ENCODE measurements around the gene CHRNB4. TPM values are rescaled to one million over a fixed set of nuclear protein-coding genes. Genes with fewer than 3 reads are reported as not detected.
A peak's percentile ranks its signal among the peaks of the same experiment; 100 is the strongest.

The CHRNB4 gene
- total and polyA plus RNA-seq, 2 donors (not counting 1 experiment from before 2014, with no cell fraction given): not detected

DNA sequence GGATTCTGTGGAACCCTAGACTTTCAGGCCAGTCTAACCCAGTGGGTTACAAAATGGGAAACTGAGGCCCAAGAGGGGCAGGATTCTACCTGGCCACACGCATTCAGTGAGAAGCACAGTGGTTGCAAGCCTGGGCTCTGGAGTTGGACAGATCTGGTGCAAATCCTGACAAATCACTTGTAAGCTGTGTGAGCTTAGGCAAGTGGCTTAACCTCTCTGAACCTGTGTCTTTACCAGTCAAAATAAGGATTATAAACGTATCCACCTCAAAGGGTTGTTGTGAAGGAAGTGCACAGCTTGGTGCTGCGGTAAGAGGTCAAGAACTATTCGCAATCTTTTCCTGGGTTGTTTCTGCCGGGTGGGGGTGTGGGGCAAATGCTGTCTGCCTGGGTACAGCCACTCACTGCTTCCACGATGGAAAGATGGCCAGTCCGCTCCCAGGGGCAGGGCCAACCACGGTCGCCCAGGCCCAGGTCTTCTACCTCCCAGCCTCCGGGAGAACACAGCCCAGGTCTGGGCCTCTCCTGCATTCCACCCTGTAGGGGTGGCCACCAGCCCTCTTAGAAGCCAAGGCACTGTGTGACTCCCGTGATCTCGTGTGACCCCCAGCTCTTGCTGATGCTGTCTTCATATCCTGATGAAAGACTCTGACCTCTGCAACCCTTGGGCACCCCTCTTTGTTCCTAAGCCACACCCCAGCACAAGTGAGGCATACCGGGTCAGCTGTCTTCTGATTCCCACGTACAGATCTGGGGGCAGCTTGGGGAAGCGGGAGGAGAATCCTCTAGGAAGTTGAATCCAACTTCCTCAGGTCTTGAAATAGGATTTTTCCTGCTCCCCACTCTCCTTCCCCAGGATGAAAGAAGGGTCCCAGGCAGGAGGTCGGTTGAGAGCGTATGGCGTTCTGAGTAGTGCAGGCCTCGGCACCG is 21.7 kb downstream of the CHRNB4 start:
- Histone ChIP-seq H3K4me1 (ENCODE audit: control insufficient read depth in 2 of 2, insufficient read depth in 2 of 2, low read length in 2 of 2) (peaks cover 4 to 13% of the 10 kb centered on the region in 2 donors), H3K4me2 (replicated peaks; ENCODE audit: low read depth, low read length, poor library complexity, severe bottlenecking) (peak overlapping the region; percentile 48), H3K79me2 (ENCODE audit: control insufficient read depth, insufficient read depth, low read length) (no peaks in the 10 kb centered on the region), H3K4me3 (ENCODE audit: control extremely low read depth in 1 of 5, extremely low read depth in 1 of 5, insufficient read depth in 1 of 5, low read depth in 2 of 5, low read length in 4 of 5) (no peak overlapping the region), H4K20me1 (ENCODE audit: control insufficient read depth, insufficient read depth, low read length, poor library complexity, severe bottlenecking) (no peaks in the 10 kb centered on the region), H3K9me3 (ENCODE audit: control extremely low read depth in 1 of 3, control insufficient read depth in 2 of 3, insufficient read depth in 1 of 3, low read length in 2 of 3) (no peaks in the 10 kb centered on the region), H3K36me3 (replicated peaks in 1 of 2; ENCODE audit: control extremely low read depth in 1 of 2, control insufficient read depth in 1 of 2, extremely low read depth in 1 of 2, insufficient read depth in 2 of 2, low read length in 1 of 2) (no peaks in the 10 kb centered on the region), H3K27me3 (replicated peaks in 1 of 4; ENCODE audit: control extremely low read depth in 1 of 4, control insufficient read depth in 3 of 4, insufficient read depth in 4 of 4, low read length in 3 of 4) (peaks cover 0 to 33% (median 14%) of the 10 kb centered on the region in 4 experiments), H3K27ac (ENCODE audit: low read length in 2 of 2) (no peak overlapping the region), H2AFZ (ENCODE audit: insufficient read depth, low read depth, low read length, poor library complexity, severe bottlenecking) (no peak overlapping the region), H3K9ac (ENCODE audit: low read length) (no peak overlapping the region)
- no peak overlapping the region for H3K4me3 Mint-ChIP-seq
- peaks cover 4% of the 10 kb centered on the region for H3K4me1 Mint-ChIP-seq
- ChIA-PET POLR2A (no interaction called here), CTCF (interaction anchor here (0.5 to 2.0 kb wide), 5 partner anchors 90 to 566 kb away, joined by 3 to 18 read pairs (median 5); no protein-coding TSS in a partner anchor)
- intact Hi-C loops (cut with micrococcal nuclease): loop anchor here (10.0 kb wide), 1 partner anchor 286 kb away; no protein-coding TSS in a partner anchor
- H3K27ac Mint-ChIP-seq: no peak overlapping the region
- 63% methylated on average over 17 of the region's 20 CpGs for WGBS (ENCODE audit: insufficient coverage)
- TF ChIP-seq, protein P1, sequence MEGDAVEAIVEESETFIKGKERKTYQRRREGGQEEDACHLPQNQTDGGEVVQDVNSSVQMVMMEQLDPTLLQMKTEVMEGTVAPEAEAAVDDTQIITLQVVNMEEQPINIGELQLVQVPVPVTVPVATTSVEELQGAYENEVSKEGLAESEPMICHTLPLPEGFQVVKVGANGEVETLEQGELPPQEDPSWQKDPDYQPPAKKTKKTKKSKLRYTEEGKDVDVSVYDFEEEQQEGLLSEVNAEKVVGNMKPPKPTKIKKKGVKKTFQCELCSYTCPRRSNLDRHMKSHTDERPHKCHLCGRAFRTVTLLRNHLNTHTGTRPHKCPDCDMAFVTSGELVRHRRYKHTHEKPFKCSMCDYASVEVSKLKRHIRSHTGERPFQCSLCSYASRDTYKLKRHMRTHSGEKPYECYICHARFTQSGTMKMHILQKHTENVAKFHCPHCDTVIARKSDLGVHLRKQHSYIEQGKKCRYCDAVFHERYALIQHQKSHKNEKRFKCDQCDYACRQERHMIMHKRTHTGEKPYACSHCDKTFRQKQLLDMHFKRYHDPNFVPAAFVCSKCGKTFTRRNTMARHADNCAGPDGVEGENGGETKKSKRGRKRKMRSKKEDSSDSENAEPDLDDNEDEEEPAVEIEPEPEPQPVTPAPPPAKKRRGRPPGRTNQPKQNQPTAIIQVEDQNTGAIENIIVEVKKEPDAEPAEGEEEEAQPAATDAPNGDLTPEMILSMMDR (IDR thresholded peaks at IDR 0.05): no peak
- peaks cover 41% of the 10 kb centered on the region for H3K27me3 Mint-ChIP-seq
- ATAC-seq (ENCODE audit: low read depth): no peak
- H3K9me3 Mint-ChIP-seq (ENCODE audit: insufficient read depth): no peaks in the 10 kb centered on the region
- no peak for DNase-seq

DNA sequence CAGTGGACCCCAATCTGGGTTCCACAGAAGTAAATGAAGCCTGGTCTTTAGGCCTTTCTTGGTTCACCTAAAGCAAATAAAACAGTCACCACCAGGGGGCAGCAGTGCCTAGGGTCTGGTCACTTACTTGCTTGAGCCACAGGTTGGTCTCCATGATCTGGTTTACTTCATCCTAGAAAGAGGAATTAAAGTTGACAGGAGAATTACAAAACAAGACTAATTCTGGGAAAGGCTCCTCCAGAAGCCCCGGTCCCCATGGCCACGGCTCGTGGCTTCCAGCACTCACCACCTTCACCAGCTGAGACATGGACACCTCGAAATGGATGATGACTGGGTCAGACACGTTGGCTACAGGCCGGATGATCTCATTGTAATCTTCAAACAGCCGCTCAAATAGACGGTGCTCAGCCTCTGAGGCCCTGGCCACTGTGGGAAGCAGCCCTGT is 22.5 kb downstream of the CHRNB4 start:
- TF ChIP-seq, protein P1 (IDR thresholded peaks at IDR 0.05): peak; percentile 86
- TF ChIP-seq EZH2 (IDR thresholded peaks at IDR 0.05; ENCODE audit: borderline replicate concordance, insufficient read depth, low read depth, low read length, poor library complexity, severe bottlenecking): no peak
- Histone ChIP-seq H3K4me2 (replicated peaks; ENCODE audit: low read depth, low read length, poor library complexity, severe bottlenecking) (no peak overlapping the region), H3K4me1 (ENCODE audit: control insufficient read depth in 2 of 2, insufficient read depth in 2 of 2, low read length in 2 of 2) (peaks cover 4 to 13% of the 10 kb centered on the region in 2 donors), H3K9ac (ENCODE audit: low read length) (no peak overlapping the region), H3K4me3 (ENCODE audit: control extremely low read depth in 1 of 5, extremely low read depth in 1 of 5, insufficient read depth in 1 of 5, low read depth in 2 of 5, low read length in 4 of 5) (no peak overlapping the region), H3K79me2 (ENCODE audit: control insufficient read depth, insufficient read depth, low read length) (no peaks in the 10 kb centered on the region), H2AFZ (ENCODE audit: insufficient read depth, low read depth, low read length, poor library complexity, severe bottlenecking) (no peak overlapping the region), H3K9me3 (ENCODE audit: control extremely low read depth in 1 of 3, control insufficient read depth in 2 of 3, insufficient read depth in 1 of 3, low read length in 2 of 3) (no peaks in the 10 kb centered on the region), H4K20me1 (ENCODE audit: control insufficient read depth, insufficient read depth, low read length, poor library complexity, severe bottlenecking) (no peaks in the 10 kb centered on the region), H3K27ac (ENCODE audit: low read length in 2 of 2) (no peak overlapping the region), H3K36me3 (replicated peaks in 1 of 2; ENCODE audit: control extremely low read depth in 1 of 2, control insufficient read depth in 1 of 2, extremely low read depth in 1 of 2, insufficient read depth in 2 of 2, low read length in 1 of 2) (no peaks in the 10 kb centered on the region), H3K27me3 (replicated peaks in 1 of 4; ENCODE audit: control extremely low read depth in 1 of 4, control insufficient read depth in 3 of 4, insufficient read depth in 4 of 4, low read length in 3 of 4) (peaks cover 0 to 32% (median 13%) of the 10 kb centered on the region in 4 experiments)
- ATAC-seq (ENCODE audit: low read depth) (peak; percentile 66), DNase-seq (peak; percentile 82)
- Mint-ChIP-seq H3K27me3 (peaks cover 34% of the 10 kb centered on the region), H3K9me3 (ENCODE audit: insufficient read depth) (no peaks in the 10 kb centered on the region), H3K4me3 (peak overlapping the region; percentile 37), H3K27ac (no peak overlapping the region), H3K4me1 (peaks cover 4% of the 10 kb centered on the region)
- intact Hi-C loops (cut with micrococcal nuclease): loop anchor here (1.0 to 10.0 kb wide), 2 partner anchors 193 to 286 kb away; partner anchors contain the start of gene ADAMTS7
- WGBS (ENCODE audit: insufficient coverage): 24% methylated on average over 8 of the region's 8 CpGs
- ChIA-PET POLR2A (no interaction called here), CTCF (interaction anchor here (0.5 to 2.0 kb wide), 5 partner anchors 91 to 566 kb away, joined by 3 to 18 read pairs (median 5); no protein-coding TSS in a partner anchor)
